Placental epithelial cell (primary cell): ENCODE data around the gene CBLIF. TPM values are rescaled to one million over a fixed set of nuclear protein-coding genes. Genes with fewer than 3 reads are reported as not detected.

Experiments
- total RNA-seq: library from RNA; depleted of rRNA; stranded (reverse); fragments of >200 nt; gene quantifications from 2 replicates; pipeline ENCODE4 v1.2.3, GENCODE V29; 2012

Gene CBLIF
- total RNA-seq, result not detected in 2 replicates

GRCh38 chr11:59845399-59845798 is at the start of gene CBLIF:
CBLIF (minus strand) TSS chr11:59845499; CDS start chr11:59845453, 46 bp downstream.

GRCh38 chr11:59878575-59878974 is 33.3 kb upstream of the CBLIF start, which contains the start of gene OOSP3:
OOSP3 (plus strand) TSS chr11:59878782; CDS start chr11:59878809, 27 bp downstream.

GRCh38 chr11:59866397-59866796 is 21.1 kb upstream of the CBLIF start, which contains the start of gene TCN1:
TCN1 (minus strand) TSS chr11:59866487; CDS start chr11:59866470, 17 bp downstream.

GRCh38 chr11:59810189-59810910 is 34.9 kb downstream of the CBLIF start, which contains the start of gene MRPL16:
MRPL16 (minus strand) TSS chr11:59810778; CDS start chr11:59810658, 120 bp downstream.

Other genes starting within 250 kb of the CBLIF start
- 33.2 and 45.1 TPM in 2 replicates for gene OSBP, start 229.7 kb downstream of the CBLIF start, total RNA-seq
- 12.4 and 14.9 TPM in 2 replicates for gene PATL1, start 176.5 kb downstream of the CBLIF start, total RNA-seq
- not detected in 2 replicates for gene OR10V1, start 131.7 kb downstream of the CBLIF start, total RNA-seq
- gene STX3, start 90.1 kb downstream of the CBLIF start, total RNA-seq, result 23.2 and 35.7 TPM in 2 replicates
- 21.8 and 27.5 TPM in 2 replicates for gene MRPL16, start 34.7 kb downstream of the CBLIF start, total RNA-seq
- 0.11 TPM in 1 of 2 replicates, not detected in the other for gene TCN1, start 21.0 kb upstream of the CBLIF start, total RNA-seq
- gene OOSP3, start 33.3 kb upstream of the CBLIF start, total RNA-seq, result not detected in 2 replicates
- gene OOSP1, start 92.9 kb upstream of the CBLIF start, total RNA-seq, result 0.39 TPM in 1 of 2 replicates, not detected in the other
- not detected in 2 replicates for gene OOSP4A, start 118.5 kb upstream of the CBLIF start, total RNA-seq
- not detected in 2 replicates for gene OOSP4B, start 171.7 kb upstream of the CBLIF start, total RNA-seq
- not detected in 2 replicates for gene OOSP2, start 194.9 kb upstream of the CBLIF start, total RNA-seq
- not detected in 2 replicates for gene MS4A3, start 211.2 kb upstream of the CBLIF start, total RNA-seq
- gene MS4A2, start 243.2 kb upstream of the CBLIF start, total RNA-seq, result not detected in 2 replicates